Calu3 (cell line): Measurements from ENCODE around the gene LCNL1. TPM values are rescaled to one million over a fixed set of nuclear protein-coding genes. Genes with fewer than 3 reads are reported as not detected.

ENCODE experiments used
- BruUV-seq: library from RNA; stranded (reverse); fragments of 400-500 nt; replicated peaks from 2 replicates; lab custom pipeline; 2021; lab: Mats Ljungman, UMichigan
- CTCF ChIA-PET: fragments of 300-600 bp; sonication (Branson Sonifier 250); formaldehyde crosslinking; loops from one replicate; lab custom pipeline; 2022; ENCODE audit warnings: antibody characterized with exemption; lab: Charles Lee
- DNase-seq: peaks from one replicate; pipeline ENCODE4 v3.0.0; 2022
- H3K27ac Mint-ChIP-seq: one replicate; pipeline ENCODE4 v1.8.0; 2022; ENCODE audit warnings: mixed read lengths; ENCODE audit not compliant: unreplicated experiment
- H3K27me3 Mint-ChIP-seq: one replicate; pipeline ENCODE4 v1.8.0; 2022; ENCODE audit warnings: mixed read lengths; ENCODE audit not compliant: unreplicated experiment
- H3K36me3 Mint-ChIP-seq: one replicate; pipeline ENCODE4 v1.8.0; 2022; ENCODE audit warnings: mild to moderate bottlenecking, moderate library complexity, mixed read lengths; ENCODE audit not compliant: insufficient read depth, unreplicated experiment
- H3K4me1 Mint-ChIP-seq: one replicate; pipeline ENCODE4 v1.8.0; 2022; ENCODE audit warnings: mild to moderate bottlenecking, low read depth, mixed read lengths; ENCODE audit not compliant: unreplicated experiment
- H3K4me3 Mint-ChIP-seq: one replicate; pipeline ENCODE4 v1.8.0; 2022; ENCODE audit warnings: mild to moderate bottlenecking, low read depth, moderate library complexity, mixed read lengths; ENCODE audit not compliant: unreplicated experiment
- H3K9me3 Mint-ChIP-seq: one replicate; pipeline ENCODE4 v1.8.0; 2022; ENCODE audit warnings: low read depth, mixed read lengths; ENCODE audit not compliant: unreplicated experiment
- intact Hi-C: fragments of 100-400 bp; cut with micrococcal nuclease; formaldehyde crosslinking; loops from one replicate; pipeline ENCODE4 v1.10.0; 2022; ENCODE audit not compliant: unreplicated experiment
- total RNA-seq: library from RNA; stranded (reverse); gene quantifications from 2 replicates; pipeline ENCODE4 v1.2.3, GENCODE V29; 2022
- TF ChIP-seq, protein P1 (sequence below): fragments of 200-600 bp; IDR thresholded peaks from one replicate; pipeline ENCODE4 v1.8.0; 2022; ENCODE audit warnings: antibody characterized with exemption; ENCODE audit not compliant: unreplicated experiment

LCNL1 gene
- total RNA-seq, 1 experiment from 2014 or later, result not detected

DNA sequence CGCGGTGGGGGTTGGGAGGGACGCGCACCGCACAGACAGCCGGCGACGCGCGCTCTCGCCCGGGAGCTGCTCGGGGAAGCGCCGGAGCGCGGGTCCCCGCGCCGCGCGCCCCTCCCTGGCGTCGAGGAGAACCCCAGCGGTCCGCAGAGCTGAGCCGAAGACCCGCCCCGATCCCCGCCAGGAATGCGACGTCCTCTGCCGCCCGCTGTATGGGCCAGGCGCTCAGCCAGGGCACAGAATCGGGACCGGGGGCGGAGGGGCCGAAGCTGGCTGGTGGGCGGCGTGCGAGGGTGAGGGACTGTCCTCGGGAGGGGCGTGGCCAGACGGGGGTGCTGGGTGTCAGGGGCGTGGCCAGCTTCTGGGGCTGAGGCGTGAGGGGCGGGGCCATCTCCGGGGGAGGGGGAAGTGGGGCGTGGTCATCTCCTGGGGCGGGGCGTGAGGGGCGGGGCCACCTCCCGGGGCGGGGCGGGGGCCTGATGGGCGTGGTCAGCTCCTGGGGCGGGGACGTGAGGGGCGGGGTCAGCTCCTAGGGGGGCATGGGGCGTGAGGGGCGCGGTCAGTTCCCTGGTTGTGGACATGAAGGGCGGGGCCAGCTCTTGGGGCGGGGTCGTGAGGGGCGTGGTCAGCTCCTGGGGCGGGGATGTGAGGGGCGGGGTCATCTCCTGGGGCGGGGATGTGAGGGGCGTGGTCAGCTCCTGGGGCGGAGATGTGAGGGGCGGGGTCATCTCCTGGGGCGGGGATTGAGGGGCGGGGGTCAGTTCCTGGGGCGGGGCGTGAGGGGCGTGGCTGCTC, 4.5 kb upstream of the LCNL1 start:
- Mint-ChIP-seq H3K27ac (no peak overlapping the region), H3K9me3 (no peaks in the 10 kb centered on the region), H3K4me3 (peak overlapping the region; percentile 9), H3K27me3 (peaks cover 1% of the 10 kb centered on the region), H3K36me3 (no peaks in the 10 kb centered on the region), H3K4me1 (no peaks in the 10 kb centered on the region)
- CTCF ChIA-PET, result interaction anchor here (0.6 to 1.5 kb wide), 3 partner anchors 18 to 152 kb away, joined by 3 to 8 read pairs (median 3); partner anchors contain the start of gene CLIC3
- intact Hi-C loops, result no loop called here
- BruUV-seq, result no TSS peak
- peak; percentile 46 for DNase-seq
- TF ChIP-seq, protein P1, sequence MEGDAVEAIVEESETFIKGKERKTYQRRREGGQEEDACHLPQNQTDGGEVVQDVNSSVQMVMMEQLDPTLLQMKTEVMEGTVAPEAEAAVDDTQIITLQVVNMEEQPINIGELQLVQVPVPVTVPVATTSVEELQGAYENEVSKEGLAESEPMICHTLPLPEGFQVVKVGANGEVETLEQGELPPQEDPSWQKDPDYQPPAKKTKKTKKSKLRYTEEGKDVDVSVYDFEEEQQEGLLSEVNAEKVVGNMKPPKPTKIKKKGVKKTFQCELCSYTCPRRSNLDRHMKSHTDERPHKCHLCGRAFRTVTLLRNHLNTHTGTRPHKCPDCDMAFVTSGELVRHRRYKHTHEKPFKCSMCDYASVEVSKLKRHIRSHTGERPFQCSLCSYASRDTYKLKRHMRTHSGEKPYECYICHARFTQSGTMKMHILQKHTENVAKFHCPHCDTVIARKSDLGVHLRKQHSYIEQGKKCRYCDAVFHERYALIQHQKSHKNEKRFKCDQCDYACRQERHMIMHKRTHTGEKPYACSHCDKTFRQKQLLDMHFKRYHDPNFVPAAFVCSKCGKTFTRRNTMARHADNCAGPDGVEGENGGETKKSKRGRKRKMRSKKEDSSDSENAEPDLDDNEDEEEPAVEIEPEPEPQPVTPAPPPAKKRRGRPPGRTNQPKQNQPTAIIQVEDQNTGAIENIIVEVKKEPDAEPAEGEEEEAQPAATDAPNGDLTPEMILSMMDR, result no peak

GRCh38 chr9:136978865-136979544, 3.8 kb upstream of the LCNL1 start:
- intact Hi-C loops, result no loop called here
- no peaks in the 10 kb centered on the region for H3K36me3 Mint-ChIP-seq
- TF ChIP-seq, protein P1, result no peak
- no peaks in the 10 kb centered on the region for H3K9me3 Mint-ChIP-seq
- H3K4me1 Mint-ChIP-seq, result no peaks in the 10 kb centered on the region
- peaks cover 9% of the 10 kb centered on the region for H3K27me3 Mint-ChIP-seq
- CTCF ChIA-PET, result interaction anchor here (1.5 kb wide), 1 partner anchor 17 kb away, joined by 8 read pairs; the partner anchor contains the start of gene CLIC3
- no peak for DNase-seq
- no peak overlapping the region for H3K27ac Mint-ChIP-seq
- no peak overlapping the region for H3K4me3 Mint-ChIP-seq
- BruUV-seq, result no TSS peak

- H3K27me3 Mint-ChIP-seq, result peaks cover 15% of the 10 kb centered on the region
- TF ChIP-seq, protein P1, result no peak
- no peak overlapping the region for H3K4me3 Mint-ChIP-seq
- intact Hi-C loops, result no loop called here
- no peaks in the 10 kb centered on the region for H3K9me3 Mint-ChIP-seq
- BruUV-seq, result no TSS peak
- no peaks in the 10 kb centered on the region for H3K4me1 Mint-ChIP-seq
- no peak for DNase-seq
- H3K36me3 Mint-ChIP-seq, result no peaks in the 10 kb centered on the region
- CTCF ChIA-PET, result no interaction called here
- H3K27ac Mint-ChIP-seq, result no peak overlapping the region
These were observed 2.8 kb upstream of the LCNL1 start for GRCh38 chr9:136979769-136980587.
